ENCODE results near the gene LIPT2.
"Not testable (repeated sequence)": the region's sequence is repeated elsewhere in the genome, so short reads cannot be mapped to it uniquely, and the experiment has no call there.

LIPT2 gene

GRCh38 chr11:74492974-74493790 is at the start of gene LIPT2:
LIPT2 (minus strand) TSS chr11:74493724; CDS start chr11:74493703, 21 bp downstream.
- DNase-seq (ENCODE audit: low read depth, low spot score), result peak; percentile 98

- DNase-seq (ENCODE audit: low read depth, low spot score), result no peak
Observed at GRCh38 chr11:74541466-74541865, 47.9 kb upstream of the LIPT2 start.

GRCh38 chr11:74540270-74540669 is 46.7 kb upstream of the LIPT2 start:
- no peak for DNase-seq (ENCODE audit: low read depth, low spot score)

GRCh38 chr11:74538680-74539079 is 45.2 kb upstream of the LIPT2 start:
- DNase-seq (ENCODE audit: low read depth, low spot score), result no peak

GRCh38 chr11:74535371-74536160 is 42.0 kb upstream of the LIPT2 start:
- DNase-seq (ENCODE audit: low read depth, low spot score), result no peak

- DNase-seq (ENCODE audit: low read depth, low spot score), result not testable (repeated sequence)
Observed at GRCh38 chr11:74534946-74535275, 41.4 kb upstream of the LIPT2 start.

- no peak for DNase-seq (ENCODE audit: low read depth, low spot score)
Observed at GRCh38 chr11:74534216-74534945, 40.9 kb upstream of the LIPT2 start.

- no peak for DNase-seq (ENCODE audit: low read depth, low spot score)
Observed at GRCh38 chr11:74533421-74533820, 39.9 kb upstream of the LIPT2 start.

GRCh38 chr11:74532501-74533246 is 39.1 kb upstream of the LIPT2 start:
- peak; percentile 35 for DNase-seq (ENCODE audit: low read depth, low spot score)

GRCh38 chr11:74524978-74525377 is 31.5 kb upstream of the LIPT2 start:
- DNase-seq (ENCODE audit: low read depth, low spot score), result no peak

GRCh38 chr11:74524501-74524900 is 31.0 kb upstream of the LIPT2 start:
- no peak for DNase-seq (ENCODE audit: low read depth, low spot score)

- DNase-seq (ENCODE audit: low read depth, low spot score), result no peak
Observed at GRCh38 chr11:74522776-74523175, 29.3 kb upstream of the LIPT2 start.

GRCh38 chr11:74521666-74522252 is 28.2 kb upstream of the LIPT2 start:
- DNase-seq (ENCODE audit: low read depth, low spot score), result no peak

GRCh38 chr11:74520927-74521665 is 27.6 kb upstream of the LIPT2 start:
- DNase-seq (ENCODE audit: low read depth, low spot score), result no peak

GRCh38 chr11:74520316-74520715 is 26.8 kb upstream of the LIPT2 start:
- DNase-seq (ENCODE audit: low read depth, low spot score), result no peak

- no peak for DNase-seq (ENCODE audit: low read depth, low spot score)
Observed at GRCh38 chr11:74519710-74520109, 26.2 kb upstream of the LIPT2 start.

- not testable (repeated sequence) for DNase-seq (ENCODE audit: low read depth, low spot score)
Observed at GRCh38 chr11:74517592-74517991, 24.1 kb upstream of the LIPT2 start.

- DNase-seq (ENCODE audit: low read depth, low spot score), result no peak
Observed at GRCh38 chr11:74507582-74507981, 14.1 kb upstream of the LIPT2 start.

- DNase-seq (ENCODE audit: low read depth, low spot score), result no peak
Observed at GRCh38 chr11:74506823-74507222, 13.3 kb upstream of the LIPT2 start.

- DNase-seq (ENCODE audit: low read depth, low spot score), result no peak
Observed at GRCh38 chr11:74505911-74506310, 12.4 kb upstream of the LIPT2 start.
